Endothelial cell of umbilical vein (primary cell): ENCODE data around the gene RASSF6. TPM values are rescaled to one million over a fixed set of nuclear protein-coding genes. Genes with fewer than 3 reads are reported as not detected.

Experiments
- BruUV-seq: library from RNA; stranded (reverse); fragments of 400-500 nt; replicated peaks from 2 replicates; lab custom pipeline; 2021; lab: Mats Ljungman, UMichigan
- CTCF ChIA-PET: fragments of 300-600, 350-600 bp; sonication (Branson Sonifier 250); formaldehyde crosslinking; loops from one replicate; lab custom pipeline; 2021; ENCODE audit warnings: antibody characterized with exemption, inconsistent platforms; lab: Charles Lee
- POLR2A ChIA-PET: fragments of 300-600, 350-600 bp; sonication (Branson Sonifier 250); formaldehyde crosslinking; loops from one replicate; lab custom pipeline; 2021; ENCODE audit warnings: antibody characterized with exemption, inconsistent platforms; lab: Charles Lee
- DNase-seq: peaks from one replicate; pipeline ENCODE4 v3.0.0-alpha.2; 2011; ENCODE audit warnings: low read depth, low spot score
- FAIRE-seq: peaks from 2 replicates; lab custom pipeline; 2011; peaks lifted over from hg19 to GRCh38; lab: Jason Lieb, UNC
- H2AFZ ChIP-seq: 2 replicates; pipeline ENCODE4 v1.6.0; 2012; ENCODE audit warnings: low read depth, low read length, control low read depth, inconsistent platforms
- H3K27ac ChIP-seq: 2 replicates; pipeline ENCODE4 v1.5.1; 2011; ENCODE audit warnings: low read depth, mild to moderate bottlenecking, control low read depth, low read length, moderate library complexity; ENCODE audit not compliant: insufficient read depth
- H3K27me3 ChIP-seq, 2 experiments: 2 replicates each; pipeline versions ENCODE4 v1.6.0 to v1.6.1; 2011; ENCODE audit warnings: low read length in 2 of 2, mixed read lengths in 1 of 2; ENCODE audit not compliant: control insufficient read depth in 2 of 2, insufficient read depth in 2 of 2
- H3K36me3 ChIP-seq, 2 experiments: 2 replicates in 1 of 2; 3 replicates in 1 of 2; pipeline ENCODE4 v1.5.1; 2011; ENCODE audit warnings: low read length in 2 of 2, mild to moderate bottlenecking in 1 of 2, moderate library complexity in 1 of 2; ENCODE audit not compliant: control insufficient read depth in 2 of 2, insufficient read depth in 2 of 2; ENCODE audit errors: extremely low read depth in 1 of 2
- H3K4me1 ChIP-seq: 3 replicates; pipeline ENCODE4 v1.5.1; 2011; ENCODE audit warnings: mild to moderate bottlenecking, low read length; ENCODE audit not compliant: control insufficient read depth, insufficient read depth; ENCODE audit errors: extremely low read depth
- H3K4me2 ChIP-seq: 2 replicates; pipeline ENCODE4 v1.6.1; 2011; ENCODE audit warnings: low read length, control low read depth, mixed read lengths; ENCODE audit not compliant: insufficient read depth
- H3K4me3 ChIP-seq, 3 experiments: fragments of 200-600 bp in 1 of 3; sonication (generic), shearing (Covaris generic) in 1 of 3; replicated peaks in 1 of 3; 2 replicates each; pipeline ENCODE4 v1.5.1; 2011 to 2016; ENCODE audit warnings: control low read depth in 3 of 3, low read length in 3 of 3, mild to moderate bottlenecking in 2 of 3, inconsistent platforms in 1 of 3, low read depth in 1 of 3, moderate library complexity in 1 of 3; ENCODE audit not compliant: insufficient read depth in 1 of 3
- H3K79me2 ChIP-seq: 2 replicates; pipeline ENCODE4 v1.6.0; 2012; ENCODE audit warnings: low read length, inconsistent platforms; ENCODE audit not compliant: control insufficient read depth, insufficient read depth
- H3K9ac ChIP-seq: replicated peaks from 2 replicates; pipeline ENCODE3; 2011; ENCODE audit warnings: low read length, control low read depth; ENCODE audit not compliant: insufficient read depth; ENCODE audit errors: extremely low read depth
- H3K9me1 ChIP-seq: replicated peaks from 3 replicates; pipeline ENCODE4 v1.6.0; 2011; ENCODE audit warnings: mild to moderate bottlenecking, low read length; ENCODE audit not compliant: control insufficient read depth, insufficient read depth; ENCODE audit errors: extremely low read depth
- H3K9me3 ChIP-seq: replicated peaks from 2 replicates; pipeline ENCODE4 v1.5.1; 2012; ENCODE audit warnings: low read length, inconsistent platforms; ENCODE audit not compliant: control insufficient read depth, insufficient read depth
- H4K20me1 ChIP-seq: replicated peaks from 2 replicates; pipeline ENCODE3; 2011; ENCODE audit warnings: mild to moderate bottlenecking, low read length; ENCODE audit not compliant: control insufficient read depth, insufficient read depth; ENCODE audit errors: extremely low read depth
- EZH2 ChIP-seq: IDR thresholded peaks from 2 replicates; pipeline ENCODE4 v1.6.1; 2012; ENCODE audit warnings: borderline replicate concordance, low read depth, mild to moderate bottlenecking, moderate library complexity, low read length, inconsistent platforms; ENCODE audit not compliant: severe bottlenecking
- FOS ChIP-seq: IDR thresholded peaks from 2 replicates; pipeline ENCODE4 v1.6.1; 2011; ENCODE audit warnings: mild to moderate bottlenecking, low read length, moderate library complexity, borderline replicate concordance; ENCODE audit not compliant: insufficient read depth
- GATA2 ChIP-seq: IDR thresholded peaks from 2 replicates; pipeline ENCODE4 v1.7.0; 2011; ENCODE audit warnings: low read depth, mild to moderate bottlenecking, moderate library complexity, mixed read lengths, low read length; ENCODE audit not compliant: insufficient read length, insufficient read depth
- JUN ChIP-seq: IDR thresholded peaks from 2 replicates; pipeline ENCODE4 v1.6.1; 2011; ENCODE audit warnings: borderline replicate concordance, low read depth; ENCODE audit not compliant: insufficient read length, insufficient read depth
- MAX ChIP-seq: IDR thresholded peaks from 2 replicates; pipeline ENCODE4 v1.6.1; 2011; ENCODE audit not compliant: insufficient read depth, insufficient read length
- MYC ChIP-seq: IDR thresholded peaks from one replicate; pipeline ENCODE4 v1.6.1; 2011; ENCODE audit warnings: mild to moderate bottlenecking, low read depth, low read length
- POLR2A ChIP-seq: IDR thresholded peaks from 2 replicates; pipeline ENCODE4 v1.6.1; 2012; ENCODE audit warnings: low read depth, mild to moderate bottlenecking, control low read depth, low read length
- POLR2AphosphoS5 ChIP-seq: IDR thresholded peaks from 2 replicates; pipeline ENCODE4 v1.6.1; 2012; ENCODE audit warnings: low read depth, mild to moderate bottlenecking, control low read depth, low read length, moderate library complexity; ENCODE audit not compliant: insufficient read depth
- dilution Hi-C: fragments of 300-500 bp; cut with MboI; formaldehyde crosslinking; loops from one replicate; pipeline ENCODE4 v1.15.0; 2019; ENCODE audit warnings: low sequenced_read_pairs; ENCODE audit not compliant: extremely low pct_ligation_motif_present
- intact Hi-C: fragments of 100-400 bp; cut with micrococcal nuclease; formaldehyde crosslinking; loops from one replicate; pipeline ENCODE4 v1.10.0; 2022
- polyA plus RNA-seq, 4 experiments: library from polyadenylated mRNA; depleted of rRNA in 3 of 4; stranded (reverse) in 3 of 4; unstranded in 1 of 4; fragments of >200 nt; gene quantifications; 2 replicates each; pipeline versions ENCODE4 v1.2.1 to v1.2.3, GENCODE V29; 2011 to 2012; ENCODE audit warnings: missing spikeins in 1 of 4
- total RNA-seq: library from RNA; stranded (reverse); gene quantifications from 2 replicates; pipeline ENCODE4 v1.2.3, GENCODE V29; 2021
- TF ChIP-seq, protein P1 (sequence below), 2 donors: IDR thresholded peaks; 1 replicate in 1 of 2; 2 replicates in 1 of 2; pipeline ENCODE4 v1.5.1; 2011; ENCODE audit warnings: low read length in 2 of 2, mild to moderate bottlenecking in 2 of 2, moderate library complexity in 2 of 2, control low read depth in 1 of 2, inconsistent platforms in 1 of 2, low read depth in 1 of 2; ENCODE audit not compliant: insufficient read depth in 1 of 2; ENCODE audit errors: extremely low read depth in 1 of 2

RASSF6 gene
- total and polyA plus RNA-seq, 2 donors (not counting 3 experiments of a cell fraction or from before 2014, with no cell fraction given): not detected

DNA sequence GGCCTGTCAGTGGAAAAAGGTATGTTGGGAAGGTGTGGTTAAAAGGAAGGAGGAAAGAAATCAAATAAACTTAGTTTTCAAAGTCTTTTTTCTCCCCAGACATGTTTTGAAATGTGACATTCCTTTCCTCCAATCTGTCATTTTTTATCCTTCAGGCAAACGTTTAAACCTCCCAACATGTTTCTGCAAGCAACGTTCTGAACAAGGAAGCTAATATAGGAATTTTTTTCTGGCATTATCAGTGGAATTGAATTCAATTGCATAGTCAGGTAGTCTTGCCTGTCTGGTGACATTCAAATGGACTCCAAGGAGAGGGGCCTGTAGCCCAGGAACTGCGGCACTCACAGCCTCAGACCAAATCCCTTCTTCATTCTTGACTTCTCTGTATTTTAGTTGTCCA, 30.0 kb upstream of the RASSF6 start:
- Histone ChIP-seq H3K36me3 (no peaks in the 10 kb centered on the region), H3K9me1 (no peaks in the 10 kb centered on the region), H3K9me3 (no peaks in the 10 kb centered on the region), H3K27ac (no peak overlapping the region), H3K4me1 (no peaks in the 10 kb centered on the region), H3K27me3 (no peaks in the 10 kb centered on the region), H3K4me2 (no peak overlapping the region), H2AFZ (no peak overlapping the region), H3K9ac (no peak overlapping the region), H3K4me3 (no peak overlapping the region), H3K79me2 (no peaks in the 10 kb centered on the region), H4K20me1 (no peaks in the 10 kb centered on the region)
- TF ChIP-seq EZH2 (no peak), MYC (no peak), POLR2AphosphoS5 (no peak), POLR2A (no peak), GATA2 (no peak), FOS (no peak), MAX (no peak), JUN (no peak)
- TF ChIP-seq, protein P1, sequence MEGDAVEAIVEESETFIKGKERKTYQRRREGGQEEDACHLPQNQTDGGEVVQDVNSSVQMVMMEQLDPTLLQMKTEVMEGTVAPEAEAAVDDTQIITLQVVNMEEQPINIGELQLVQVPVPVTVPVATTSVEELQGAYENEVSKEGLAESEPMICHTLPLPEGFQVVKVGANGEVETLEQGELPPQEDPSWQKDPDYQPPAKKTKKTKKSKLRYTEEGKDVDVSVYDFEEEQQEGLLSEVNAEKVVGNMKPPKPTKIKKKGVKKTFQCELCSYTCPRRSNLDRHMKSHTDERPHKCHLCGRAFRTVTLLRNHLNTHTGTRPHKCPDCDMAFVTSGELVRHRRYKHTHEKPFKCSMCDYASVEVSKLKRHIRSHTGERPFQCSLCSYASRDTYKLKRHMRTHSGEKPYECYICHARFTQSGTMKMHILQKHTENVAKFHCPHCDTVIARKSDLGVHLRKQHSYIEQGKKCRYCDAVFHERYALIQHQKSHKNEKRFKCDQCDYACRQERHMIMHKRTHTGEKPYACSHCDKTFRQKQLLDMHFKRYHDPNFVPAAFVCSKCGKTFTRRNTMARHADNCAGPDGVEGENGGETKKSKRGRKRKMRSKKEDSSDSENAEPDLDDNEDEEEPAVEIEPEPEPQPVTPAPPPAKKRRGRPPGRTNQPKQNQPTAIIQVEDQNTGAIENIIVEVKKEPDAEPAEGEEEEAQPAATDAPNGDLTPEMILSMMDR (IDR thresholded peaks at IDR 0.05; ENCODE audit: extremely low read depth in 1 of 2, insufficient read depth in 1 of 2, low read depth in 1 of 2, low read length in 2 of 2): no peak
- FAIRE-seq (no peak), DNase-seq (no peak)
- intact Hi-C loops: loop anchor here (5.0 kb wide), 1 partner anchor 308 kb away; no protein-coding TSS in a partner anchor
- dilution Hi-C loops: no loop called here
- no TSS peak for BruUV-seq
- ChIA-PET CTCF (interaction anchor here (1.5 to 6.0 kb wide), 3 partner anchors 56 to 204 kb away, joined by 3 to 122 read pairs (median 51); no protein-coding TSS in a partner anchor), POLR2A (no interaction called here)
